Vagina (tissue), 2 donors: Measurements from ENCODE around the gene KRTAP4-16.

Experiments used
- POLR2A ChIP-seq, 2 donors: fragments of 450-650 bp; IDR thresholded peaks; one replicate each; pipeline ENCODE4 v1.6.1; 2017; ENCODE audit warnings: antibody characterized with exemption in 2 of 2, mild to moderate bottlenecking in 2 of 2, moderate library complexity in 2 of 2
- POLR2AphosphoS5 ChIP-seq, 2 donors: sonication (generic); formaldehyde crosslinking; IDR thresholded peaks; one replicate each; pipeline ENCODE4 v1.9.0; 2017; ENCODE audit warnings: antibody characterized with exemption in 2 of 2, mild to moderate bottlenecking in 2 of 2, low read depth in 1 of 2; ENCODE audit not compliant: insufficient read depth in 1 of 2

DNA sequence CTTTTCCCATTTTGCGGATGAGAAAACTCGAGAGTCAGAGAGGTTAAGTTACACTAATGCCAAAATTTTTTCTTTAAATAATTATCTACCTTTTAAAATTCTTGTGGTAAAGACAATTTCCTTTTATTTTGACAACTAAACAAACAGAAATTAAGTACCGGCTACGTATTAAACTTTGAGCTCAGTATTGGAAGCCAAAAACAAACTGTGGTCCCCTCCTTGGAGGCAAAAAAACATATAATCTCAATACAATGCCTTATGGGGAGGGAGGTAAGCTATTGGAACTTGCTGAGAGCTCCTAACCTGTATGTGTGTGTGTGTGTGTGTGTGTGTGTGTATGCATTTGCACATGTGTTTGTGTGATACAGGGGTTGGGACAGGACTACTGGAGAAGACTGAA lies 38.6 kb downstream of the KRTAP4-16 start:
- no peak for TF ChIP-seq POLR2AphosphoS5 (IDR thresholded peaks at IDR 0.05; ENCODE audit: insufficient read depth in 1 of 2, low read depth in 1 of 2)
- TF ChIP-seq POLR2A (IDR thresholded peaks at IDR 0.05): no peak
